H9 (cell line): Measurements from ENCODE around the gene SPRN. TPM values are rescaled to one million over a fixed set of nuclear protein-coding genes. Genes with fewer than 3 reads are reported as not detected.
"Not testable (repeated sequence)": the region's sequence is repeated elsewhere in the genome, so short reads cannot be mapped to it uniquely, and the experiment has no call there.

Source experiments
- DNase-seq: peaks from one replicate; pipeline ENCODE4 v3.0.0-alpha.2; 2017
- H2AFZ ChIP-seq: one replicate; pipeline ENCODE4 v1.6.1; 2013; ENCODE audit warnings: mild to moderate bottlenecking, low read length, control low read depth, moderate library complexity
- H2AK5ac ChIP-seq: 2 replicates; pipeline ENCODE4 v1.6.1; 2013; ENCODE audit warnings: low read length, control low read depth, mixed read lengths; ENCODE audit not compliant: insufficient read length
- H2BK120ac ChIP-seq: one replicate; pipeline ENCODE4 v1.6.1; 2013; ENCODE audit warnings: low read depth, mild to moderate bottlenecking, low read length, control low read depth, inconsistent platforms; ENCODE audit not compliant: poor library complexity, severe bottlenecking
- H2BK12ac ChIP-seq: 2 replicates; pipeline ENCODE4 v1.6.1; 2013; ENCODE audit warnings: low read length, control low read depth, mixed read lengths, low read depth; ENCODE audit not compliant: insufficient read length
- H2BK15ac ChIP-seq: 2 replicates; pipeline ENCODE4 v1.6.1; 2013; ENCODE audit warnings: low read depth, low read length, control low read depth
- H2BK20ac ChIP-seq: one replicate; pipeline ENCODE4 v1.6.1; 2013; ENCODE audit warnings: low read depth, mild to moderate bottlenecking, low read length, control low read depth, inconsistent platforms; ENCODE audit not compliant: poor library complexity, severe bottlenecking
- H2BK5ac ChIP-seq: 2 replicates; pipeline ENCODE4 v1.6.1; 2013; ENCODE audit warnings: low read length, control low read depth, mixed read lengths; ENCODE audit not compliant: insufficient read length
- H3K14ac ChIP-seq: 2 replicates; pipeline ENCODE4 v1.6.1; 2013; ENCODE audit warnings: low read length, control low read depth; ENCODE audit not compliant: insufficient read depth
- H3K18ac ChIP-seq: 2 replicates; pipeline ENCODE4 v1.6.1; 2013; ENCODE audit warnings: low read depth, mild to moderate bottlenecking, mixed read lengths, low read length, control low read depth; ENCODE audit not compliant: insufficient read length
- H3K23ac ChIP-seq: 2 replicates; pipeline ENCODE4 v1.6.1; 2013; ENCODE audit warnings: low read length, control low read depth, mixed read lengths, low read depth; ENCODE audit not compliant: insufficient read length
- H3K23me2 ChIP-seq: 2 replicates; pipeline ENCODE4 v1.6.1; 2013; ENCODE audit warnings: low read depth, mild to moderate bottlenecking, mixed read lengths, low read length, control low read depth; ENCODE audit not compliant: insufficient read length, poor library complexity, severe bottlenecking
- H3K27ac ChIP-seq: 2 replicates; pipeline ENCODE4 v1.5.1; 2013; ENCODE audit warnings: low read length, control low read depth, mixed read lengths, low read depth; ENCODE audit not compliant: insufficient read length
- H3K27me3 ChIP-seq: 2 replicates; pipeline ENCODE4 v1.6.1; 2013; ENCODE audit warnings: low read length, control low read depth, inconsistent platforms; ENCODE audit not compliant: insufficient read depth
- H3K4ac ChIP-seq: 2 replicates; pipeline ENCODE4 v1.6.1; 2013; ENCODE audit warnings: low read depth, mild to moderate bottlenecking, control low read depth, inconsistent platforms, low read length, moderate library complexity
- H3K4me1 ChIP-seq: 2 replicates; pipeline ENCODE4 v1.6.1; 2013; ENCODE audit warnings: low read length, control low read depth, inconsistent platforms; ENCODE audit not compliant: insufficient read depth
- H3K4me2 ChIP-seq: 2 replicates; pipeline ENCODE4 v1.6.1; 2013; ENCODE audit warnings: low read length, control low read depth, mixed read lengths; ENCODE audit not compliant: insufficient read length, insufficient read depth
- H3K56ac ChIP-seq: 2 replicates; pipeline ENCODE4 v1.6.1; 2013; ENCODE audit warnings: low read depth, mild to moderate bottlenecking, mixed read lengths, low read length, control low read depth; ENCODE audit not compliant: insufficient read length
- H3K79me1 ChIP-seq: 2 replicates; pipeline ENCODE4 v1.6.1; 2013; ENCODE audit warnings: low read depth, mild to moderate bottlenecking, moderate library complexity, low read length, control low read depth, inconsistent platforms; ENCODE audit not compliant: insufficient read depth, poor library complexity, severe bottlenecking
- H3K79me2 ChIP-seq: 2 replicates; pipeline ENCODE4 v1.6.1; 2013; ENCODE audit warnings: low read length, control low read depth, inconsistent platforms; ENCODE audit not compliant: insufficient read depth
- H3K9ac ChIP-seq: 2 replicates; pipeline ENCODE4 v1.6.1; 2013; ENCODE audit warnings: low read length, control low read depth, mixed read lengths; ENCODE audit not compliant: insufficient read length; ENCODE audit errors: extremely low read depth
- H3K9me3 ChIP-seq: one replicate; pipeline ENCODE4 v1.6.1; 2013; ENCODE audit warnings: low read depth, low read length, inconsistent platforms; ENCODE audit not compliant: control insufficient read depth
- H3T11ph ChIP-seq: one replicate; pipeline ENCODE4 v1.6.1; 2013; ENCODE audit warnings: mild to moderate bottlenecking, low read length, control low read depth, inconsistent platforms
- H4K20me1 ChIP-seq: one replicate; pipeline ENCODE4 v1.6.1; 2013; ENCODE audit not compliant: control insufficient read depth, insufficient read length, insufficient read depth
- H4K5ac ChIP-seq: 2 replicates; pipeline ENCODE4 v1.6.1; 2013; ENCODE audit warnings: low read depth, mild to moderate bottlenecking, mixed read lengths, low read length, control low read depth; ENCODE audit not compliant: insufficient read length
- H4K8ac ChIP-seq: replicated peaks from 2 replicates; pipeline ENCODE4 v1.6.1; 2013; ENCODE audit warnings: low read length, control low read depth, mixed read lengths, low read depth; ENCODE audit not compliant: insufficient read length
- H4K91ac ChIP-seq: 2 replicates; pipeline ENCODE4 v1.6.1; 2013; ENCODE audit warnings: low read depth, mild to moderate bottlenecking, moderate library complexity, mixed read lengths, low read length, control low read depth; ENCODE audit not compliant: insufficient read length
- H3K27ac Mint-ChIP-seq, 3 experiments: 2 replicates in 2 of 3; 3 replicates in 1 of 3; pipeline ENCODE4 v1.8.0; 2020 to 2021; ENCODE audit warnings: mixed read lengths in 3 of 3, mild to moderate bottlenecking in 1 of 3, moderate library complexity in 1 of 3
- H3K27me3 Mint-ChIP-seq: 2 replicates; pipeline ENCODE4 v1.8.0; 2021; ENCODE audit warnings: low read depth, mild to moderate bottlenecking, moderate library complexity, mixed read lengths
- H3K36me3 Mint-ChIP-seq, 3 experiments: 2 replicates in 2 of 3; 3 replicates in 1 of 3; pipeline ENCODE4 v1.8.0; 2020 to 2021; ENCODE audit warnings: low read depth in 3 of 3, mixed read lengths in 3 of 3; ENCODE audit not compliant: insufficient read depth in 1 of 3
- H3K4me1 Mint-ChIP-seq, 2 experiments: 2 replicates each; pipeline ENCODE4 v1.8.0; 2020; ENCODE audit warnings: mixed read lengths in 2 of 2
- H3K4me3 Mint-ChIP-seq, 2 experiments: 2 replicates in 1 of 2; 3 replicates in 1 of 2; pipeline ENCODE4 v1.8.0; 2020 to 2021; ENCODE audit warnings: mild to moderate bottlenecking in 2 of 2, mixed read lengths in 2 of 2, moderate library complexity in 1 of 2
- H3K9me3 Mint-ChIP-seq, 2 experiments: 2 replicates in 1 of 2; 3 replicates in 1 of 2; pipeline ENCODE4 v1.8.0; 2020; ENCODE audit warnings: mild to moderate bottlenecking in 2 of 2, mixed read lengths in 2 of 2, moderate library complexity in 1 of 2
- WGBS: extraction: QIAGEN DNeasy Blood & Tissue Kit; methylation state at CpG from one replicate; pipeline ENCODE4 v1.1.7; 2013; ENCODE audit warnings: missing lambda C conversion rate, low lambda C conversion rate, mixed read lengths; ENCODE audit not compliant: insufficient read length; ENCODE audit errors: extremely low coverage; 5-methylcytosine and 5-hydroxymethylcytosine counted together
- total RNA-seq: library from RNA; stranded (reverse); gene quantifications from 2 replicates; pipeline ENCODE4 v1.2.1, GENCODE V29; 2021
- TF ChIP-seq, protein P1 (sequence below): fragments of 200-600 bp; sonication (generic); conservative IDR thresholded peaks from 3 replicates; pipeline ENCODE4 v1.8.0; 2021; ENCODE audit warnings: antibody characterized with exemption, mild to moderate bottlenecking

The SPRN gene
- total RNA-seq, 1 experiment from 2014 or later: 0.42 TPM

DNA sequence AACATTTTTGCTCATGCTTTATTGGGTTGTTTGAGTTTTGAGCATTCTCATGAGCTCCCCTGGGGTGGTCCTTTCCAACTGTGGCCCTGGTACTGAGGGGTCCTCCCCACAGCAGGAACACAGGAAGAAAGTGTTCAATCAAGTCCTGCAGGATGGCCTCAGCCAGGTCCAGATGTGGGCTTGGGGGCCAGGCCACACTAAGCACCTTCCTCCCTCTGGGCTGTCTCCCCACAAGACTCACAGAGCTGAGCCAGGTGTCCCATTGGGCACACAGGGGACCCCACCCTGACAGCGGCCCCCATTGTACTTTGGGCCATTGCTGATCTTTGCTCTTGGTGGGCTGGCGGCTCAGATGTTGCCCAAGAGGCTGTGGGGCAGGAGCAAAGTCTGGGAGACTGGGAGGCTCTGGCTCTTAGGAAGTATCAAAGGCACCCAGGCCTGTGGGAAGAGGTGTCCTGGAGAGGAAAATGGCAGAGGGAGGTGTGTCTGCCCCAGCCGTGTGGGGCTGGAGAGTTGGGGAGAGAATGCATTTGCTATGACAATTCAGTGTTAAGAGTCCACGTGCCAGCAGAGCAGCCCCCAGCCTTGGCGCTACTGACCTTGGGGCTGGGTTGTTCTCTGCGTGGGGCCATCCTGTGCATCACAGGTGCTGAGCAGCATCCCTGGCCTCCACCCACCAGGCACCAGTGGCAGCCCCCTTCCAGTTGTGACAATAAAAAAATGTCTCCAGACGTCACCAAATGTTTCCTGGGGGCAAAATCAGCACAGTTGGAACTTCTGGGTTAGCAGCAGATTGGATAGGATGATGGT is 47.1 kb upstream of the SPRN start:
- Histone ChIP-seq H3K9me3 (peaks cover 82% of the 10 kb centered on the region), H4K8ac (no peak overlapping the region), H3K4me1 (no peaks in the 10 kb centered on the region), H4K91ac (no peak overlapping the region), H2BK5ac (no peak overlapping the region), H4K20me1 (no peaks in the 10 kb centered on the region), H3K56ac (no peak overlapping the region), H2BK20ac (no peak overlapping the region), H3K18ac (no peak overlapping the region), H3K4ac (no peak overlapping the region), H4K5ac (no peak overlapping the region), H3K27me3 (no peaks in the 10 kb centered on the region), H3K14ac (no peak overlapping the region), H3K23ac (no peak overlapping the region), H3T11ph (no peak overlapping the region), H3K79me2 (no peaks in the 10 kb centered on the region), H2BK15ac (no peak overlapping the region), H3K4me2 (no peak overlapping the region), H2AFZ (no peak overlapping the region), H2BK12ac (no peak overlapping the region), H3K9ac (no peak overlapping the region), H3K23me2 (no peaks in the 10 kb centered on the region), H3K79me1 (no peaks in the 10 kb centered on the region), H3K27ac (no peak overlapping the region), H2AK5ac (no peak overlapping the region), H2BK120ac (no peak overlapping the region)
- H3K4me1 Mint-ChIP-seq: no peaks in the 10 kb centered on the region
- no peak overlapping the region for H3K27ac Mint-ChIP-seq
- H3K4me3 Mint-ChIP-seq: no peak overlapping the region
- TF ChIP-seq, protein P1, sequence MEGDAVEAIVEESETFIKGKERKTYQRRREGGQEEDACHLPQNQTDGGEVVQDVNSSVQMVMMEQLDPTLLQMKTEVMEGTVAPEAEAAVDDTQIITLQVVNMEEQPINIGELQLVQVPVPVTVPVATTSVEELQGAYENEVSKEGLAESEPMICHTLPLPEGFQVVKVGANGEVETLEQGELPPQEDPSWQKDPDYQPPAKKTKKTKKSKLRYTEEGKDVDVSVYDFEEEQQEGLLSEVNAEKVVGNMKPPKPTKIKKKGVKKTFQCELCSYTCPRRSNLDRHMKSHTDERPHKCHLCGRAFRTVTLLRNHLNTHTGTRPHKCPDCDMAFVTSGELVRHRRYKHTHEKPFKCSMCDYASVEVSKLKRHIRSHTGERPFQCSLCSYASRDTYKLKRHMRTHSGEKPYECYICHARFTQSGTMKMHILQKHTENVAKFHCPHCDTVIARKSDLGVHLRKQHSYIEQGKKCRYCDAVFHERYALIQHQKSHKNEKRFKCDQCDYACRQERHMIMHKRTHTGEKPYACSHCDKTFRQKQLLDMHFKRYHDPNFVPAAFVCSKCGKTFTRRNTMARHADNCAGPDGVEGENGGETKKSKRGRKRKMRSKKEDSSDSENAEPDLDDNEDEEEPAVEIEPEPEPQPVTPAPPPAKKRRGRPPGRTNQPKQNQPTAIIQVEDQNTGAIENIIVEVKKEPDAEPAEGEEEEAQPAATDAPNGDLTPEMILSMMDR: no peak
- DNase-seq: no peak
- peaks cover 2% of the 10 kb centered on the region; the same call in 1 of the 2 replicates for H3K27me3 Mint-ChIP-seq
- peaks cover 13 to 37% (median 13%) of the 10 kb centered on the region in 3 experiments; a peak in 6 of 7 replicates for H3K36me3 Mint-ChIP-seq
- no CpG with 5 or more reads among the region's 7 CpGs for WGBS
- H3K9me3 Mint-ChIP-seq: peaks cover 88 to 95% of the 10 kb centered on the region in 2 experiments

DNA sequence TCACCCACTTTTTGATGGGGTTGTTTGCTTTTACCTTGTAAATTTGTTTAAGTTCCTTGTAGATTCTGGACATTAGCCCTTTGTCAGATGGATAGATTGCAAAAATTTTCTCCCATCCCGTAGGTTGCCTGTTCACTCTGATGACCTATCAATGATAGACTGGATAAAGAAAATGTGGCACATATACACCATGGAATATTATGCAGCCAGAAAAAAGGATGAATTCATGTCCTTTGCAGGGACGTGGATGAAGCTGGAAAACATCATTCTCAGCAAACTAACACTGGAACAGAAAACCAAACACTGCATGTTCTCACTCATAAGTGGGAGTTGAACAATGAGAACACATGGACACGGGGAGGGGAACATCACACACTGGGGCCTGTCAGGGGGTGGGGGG is 44.8 kb upstream of the SPRN start:
- H3K18ac ChIP-seq, H4K5ac ChIP-seq, H2AFZ ChIP-seq, H3K27ac ChIP-seq, H3K23me2 ChIP-seq, H2BK12ac ChIP-seq, H2BK15ac ChIP-seq, DNase-seq, H3K14ac ChIP-seq, H3K9ac ChIP-seq, H3K27ac Mint-ChIP-seq, H4K8ac ChIP-seq, H4K91ac ChIP-seq, H3K27me3 ChIP-seq, H3K4me1 Mint-ChIP-seq, H3K4me1 ChIP-seq, H2AK5ac ChIP-seq, H4K20me1 ChIP-seq, H3K56ac ChIP-seq, H3K4me3 Mint-ChIP-seq, H3K4ac ChIP-seq, H2BK20ac ChIP-seq, H2BK120ac ChIP-seq, H3K23ac ChIP-seq, H3K79me1 ChIP-seq, H3K79me2 ChIP-seq, H3T11ph ChIP-seq, H2BK5ac ChIP-seq, H3K4me2 ChIP-seq, H3K27me3 Mint-ChIP-seq: not testable (repeated sequence)
- H3K9me3 ChIP-seq: peaks cover 82% of the 10 kb centered on the region
- H3K36me3 Mint-ChIP-seq: peaks cover 14 to 32% (median 15%) of the 10 kb centered on the region in 3 experiments; a peak in 6 of 7 replicates
- H3K9me3 Mint-ChIP-seq: peaks cover 85 to 92% of the 10 kb centered on the region in 2 experiments
- no CpG with 5 or more reads among the region's 3 CpGs for WGBS
